ENCODE data around the gene LARGE1. TPM values are rescaled to one million over a fixed set of nuclear protein-coding genes. Genes with fewer than 3 reads are reported as not detected.

Gene LARGE1
- total RNA-seq, 1 experiment from 2014 or later: 2.5 TPM

DNA sequence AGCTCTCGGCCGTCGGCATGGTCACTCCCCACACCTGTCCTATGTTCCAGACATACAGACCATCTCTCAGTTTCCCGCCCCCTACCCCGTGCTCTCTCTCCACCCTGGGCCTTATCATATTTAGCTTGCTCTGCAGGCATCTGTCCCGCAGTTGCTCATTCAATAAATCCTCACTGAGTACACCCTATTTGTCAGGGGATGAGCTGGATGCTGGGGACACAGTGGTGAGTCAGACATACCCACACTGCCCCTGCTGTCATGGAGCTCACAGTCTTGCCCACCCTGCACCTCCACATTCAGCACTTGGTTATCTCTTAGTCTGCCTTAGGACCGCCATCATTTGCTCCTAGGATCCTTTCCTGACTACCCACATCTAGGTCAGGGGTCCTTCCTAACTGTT lies 313.8 kb downstream of the LARGE1 start:
- POLR2A ChIA-PET: no interaction called here
- Histone ChIP-seq H3K36me3 (ENCODE audit: control insufficient read depth, insufficient read depth, low read length) (no peaks in the 10 kb centered on the region), H3K27ac (ENCODE audit: low read length) (no peak overlapping the region), H3K4me3 (ENCODE audit: low read depth in 2 of 2, low read length in 2 of 2) (no peak overlapping the region), H3K4me1 (ENCODE audit: control insufficient read depth, insufficient read depth, low read length) (no peaks in the 10 kb centered on the region), H3K27me3 (ENCODE audit: control insufficient read depth, insufficient read depth, low read length) (no peaks in the 10 kb centered on the region), H3K9me3 (ENCODE audit: control insufficient read depth, insufficient read depth, low read depth, low read length) (no peaks in the 10 kb centered on the region)
- TF ChIP-seq CTCF (IDR thresholded peaks at IDR 0.05): no peak
- in situ Hi-C loops (cut with HindIII; ENCODE audit: low pct_unique_long_range_greater_than_20kb, low sequenced_read_pairs): no loop called here
- ATAC-seq (no peak), DNase-seq (ENCODE audit: low read depth, low spot score) (no peak)
- CTCF ChIA-PET: no interaction called here
- intact Hi-C loops (cut with micrococcal nuclease; ENCODE audit: unreplicated experiment): no loop called here
- no TSS peak for BruUV-seq (replicated peaks)

GRCh38 chr22:33605666-33606065 lies 314.6 kb downstream of the LARGE1 start:
- Histone ChIP-seq H3K9me3 (ENCODE audit: control insufficient read depth, insufficient read depth, low read depth, low read length) (no peaks in the 10 kb centered on the region), H3K4me1 (ENCODE audit: control insufficient read depth, insufficient read depth, low read length) (no peaks in the 10 kb centered on the region), H3K4me3 (ENCODE audit: low read depth in 2 of 2, low read length in 2 of 2) (no peak overlapping the region), H3K27me3 (ENCODE audit: control insufficient read depth, insufficient read depth, low read length) (no peaks in the 10 kb centered on the region), H3K27ac (ENCODE audit: low read length) (no peak overlapping the region), H3K36me3 (ENCODE audit: control insufficient read depth, insufficient read depth, low read length) (no peaks in the 10 kb centered on the region)
- no peak for TF ChIP-seq POLR2AphosphoS5 (IDR thresholded peaks at IDR 0.05; ENCODE audit: low read depth, low read length)
- no peak for TF ChIP-seq SIN3A (IDR thresholded peaks at IDR 0.05; ENCODE audit: borderline replicate concordance, insufficient read depth, low read depth, low read length)
- TF ChIP-seq, protein P1, sequence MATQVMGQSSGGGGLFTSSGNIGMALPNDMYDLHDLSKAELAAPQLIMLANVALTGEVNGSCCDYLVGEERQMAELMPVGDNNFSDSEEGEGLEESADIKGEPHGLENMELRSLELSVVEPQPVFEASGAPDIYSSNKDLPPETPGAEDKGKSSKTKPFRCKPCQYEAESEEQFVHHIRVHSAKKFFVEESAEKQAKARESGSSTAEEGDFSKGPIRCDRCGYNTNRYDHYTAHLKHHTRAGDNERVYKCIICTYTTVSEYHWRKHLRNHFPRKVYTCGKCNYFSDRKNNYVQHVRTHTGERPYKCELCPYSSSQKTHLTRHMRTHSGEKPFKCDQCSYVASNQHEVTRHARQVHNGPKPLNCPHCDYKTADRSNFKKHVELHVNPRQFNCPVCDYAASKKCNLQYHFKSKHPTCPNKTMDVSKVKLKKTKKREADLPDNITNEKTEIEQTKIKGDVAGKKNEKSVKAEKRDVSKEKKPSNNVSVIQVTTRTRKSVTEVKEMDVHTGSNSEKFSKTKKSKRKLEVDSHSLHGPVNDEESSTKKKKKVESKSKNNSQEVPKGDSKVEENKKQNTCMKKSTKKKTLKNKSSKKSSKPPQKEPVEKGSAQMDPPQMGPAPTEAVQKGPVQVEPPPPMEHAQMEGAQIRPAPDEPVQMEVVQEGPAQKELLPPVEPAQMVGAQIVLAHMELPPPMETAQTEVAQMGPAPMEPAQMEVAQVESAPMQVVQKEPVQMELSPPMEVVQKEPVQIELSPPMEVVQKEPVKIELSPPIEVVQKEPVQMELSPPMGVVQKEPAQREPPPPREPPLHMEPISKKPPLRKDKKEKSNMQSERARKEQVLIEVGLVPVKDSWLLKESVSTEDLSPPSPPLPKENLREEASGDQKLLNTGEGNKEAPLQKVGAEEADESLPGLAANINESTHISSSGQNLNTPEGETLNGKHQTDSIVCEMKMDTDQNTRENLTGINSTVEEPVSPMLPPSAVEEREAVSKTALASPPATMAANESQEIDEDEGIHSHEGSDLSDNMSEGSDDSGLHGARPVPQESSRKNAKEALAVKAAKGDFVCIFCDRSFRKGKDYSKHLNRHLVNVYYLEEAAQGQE (IDR thresholded peaks at IDR 0.05; ENCODE audit: insufficient read depth in 1 of 2, low read depth in 2 of 2, low read length in 1 of 2): no peak
- no peak for TF ChIP-seq CTCF (IDR thresholded peaks at IDR 0.05)
- no peak for TF ChIP-seq TCF7L2 (IDR thresholded peaks at IDR 0.05; ENCODE audit: low read depth, low read length)
- no TSS peak for BruUV-seq (replicated peaks)
- in situ Hi-C loops (cut with HindIII; ENCODE audit: low pct_unique_long_range_greater_than_20kb, low sequenced_read_pairs): no loop called here
- intact Hi-C loops (cut with micrococcal nuclease; ENCODE audit: unreplicated experiment): no loop called here
- ChIA-PET POLR2A (no interaction called here), CTCF (no interaction called here)
- ATAC-seq: no peak
- DNase-seq (ENCODE audit: low read depth, low spot score): no peak

DNA sequence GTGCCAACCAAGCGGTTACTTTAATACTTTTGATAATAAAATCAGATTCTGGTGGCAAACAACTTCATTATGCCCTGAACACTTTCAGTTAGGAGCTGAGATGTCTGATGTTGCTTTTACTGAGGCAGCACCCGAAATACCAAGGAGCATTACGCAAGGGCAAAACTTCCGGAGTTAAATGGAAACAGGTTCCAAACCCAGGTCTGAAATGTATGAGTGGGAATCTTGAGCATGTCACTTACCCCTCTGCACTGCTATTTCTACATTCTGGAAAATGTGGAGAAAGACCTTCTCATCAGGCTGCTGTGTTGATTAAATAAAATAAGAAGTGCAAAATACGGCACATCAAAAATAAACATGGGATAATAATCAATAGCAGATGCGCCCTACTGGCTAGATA lies 315.1 kb downstream of the LARGE1 start:
- intact Hi-C loops (cut with micrococcal nuclease; ENCODE audit: unreplicated experiment): no loop called here
- ATAC-seq: no peak
- no peaks in the 10 kb centered on the region for H3K36me3 ChIP-seq (ENCODE audit: control insufficient read depth, insufficient read depth, low read length)
- no peaks in the 10 kb centered on the region for H3K4me1 ChIP-seq (ENCODE audit: control insufficient read depth, insufficient read depth, low read length)
- H3K27ac ChIP-seq (ENCODE audit: low read length): no peak overlapping the region
- ChIA-PET POLR2A (no interaction called here), CTCF (no interaction called here)
- TF ChIP-seq POLR2AphosphoS5 (IDR thresholded peaks at IDR 0.05; ENCODE audit: low read depth, low read length): no peak
- TF ChIP-seq TCF7L2 (IDR thresholded peaks at IDR 0.05; ENCODE audit: low read depth, low read length): no peak
- no peak for TF ChIP-seq SIN3A (IDR thresholded peaks at IDR 0.05; ENCODE audit: borderline replicate concordance, insufficient read depth, low read depth, low read length)
- TF ChIP-seq CTCF (IDR thresholded peaks at IDR 0.05): no peak
- TF ChIP-seq, protein P1 (IDR thresholded peaks at IDR 0.05; ENCODE audit: insufficient read depth in 1 of 2, low read depth in 2 of 2, low read length in 1 of 2): no peak
- H3K9me3 ChIP-seq (ENCODE audit: control insufficient read depth, insufficient read depth, low read depth, low read length): no peaks in the 10 kb centered on the region
- BruUV-seq (replicated peaks): no TSS peak
- no peaks in the 10 kb centered on the region for H3K27me3 ChIP-seq (ENCODE audit: control insufficient read depth, insufficient read depth, low read length)
- in situ Hi-C loops (cut with HindIII; ENCODE audit: low pct_unique_long_range_greater_than_20kb, low sequenced_read_pairs): no loop called here
- H3K4me3 ChIP-seq (ENCODE audit: low read depth in 2 of 2, low read length in 2 of 2): no peak overlapping the region
- no peak for DNase-seq (ENCODE audit: low read depth, low spot score)

All from Panc1 (cell line).